Mucosa of descending colon (tissue), 3 donors: ENCODE results near the gene ZNF3. TPM values are rescaled to one million over a fixed set of nuclear protein-coding genes. Genes with fewer than 3 reads are reported as not detected.

Experiments
- ATAC-seq: fragments of 200-7000 bp; cut with Tn5 transposase; one replicate; pipeline ENCODE4 v1.9.1; 2020; ENCODE audit warnings: mild to moderate bottlenecking, moderate library complexity
- DNase-seq, 3 donors: peaks; one replicate each; pipeline ENCODE4 v3.0.0-alpha.2; 2020
- H3K36me3 ChIP-seq: fragments of 200-600 bp; one replicate; pipeline ENCODE4 v1.8.0; 2021; ENCODE audit warnings: low read depth, mild to moderate bottlenecking
- H3K4me1 ChIP-seq: fragments of 200-600 bp; one replicate; pipeline ENCODE4 v1.8.0; 2021; ENCODE audit warnings: low read depth, mild to moderate bottlenecking
- H3K4me3 ChIP-seq: fragments of 200-600 bp; one replicate; pipeline ENCODE4 v1.8.0; 2021; ENCODE audit warnings: mild to moderate bottlenecking
- H3K9me3 ChIP-seq: fragments of 200-600 bp; one replicate; pipeline ENCODE4 v1.8.0; 2021; ENCODE audit warnings: mild to moderate bottlenecking
- CTCF ChIP-seq: fragments of 200-600 bp; IDR thresholded peaks from one replicate; pipeline ENCODE4 v1.8.0; 2022; ENCODE audit warnings: antibody characterized with exemption, mild to moderate bottlenecking
- intact Hi-C, 2 donors: fragments of 100-400 bp; cut with DNase I in 1 of 2; cut with micrococcal nuclease in 1 of 2; formaldehyde crosslinking; loops; one replicate each; pipeline versions ENCODE4 v1.11.0 to v1.11.1; 2022; cut with DNase I, micrococcal nuclease
- total RNA-seq, 3 donors: library from RNA; stranded (reverse); fragmentation: NEBNext Ultra II Directional in 2 of 3; extraction: Animal tissue kit (Norgen Biotek cat#: 25700) in 2 of 3; gene quantifications; one replicate each; pipeline versions ENCODE4 v1.2.1 to v1.2.4, GENCODE V29; 2021 to 2023
- donor health status: DM: no; HTN: no; CAD: no; lungs with moderate emphysema.
- donor health status: DM: no; HTN: no; CAD: no.
- donor health status: DM: no; HTN: yes; CAD: no.

Gene ZNF3
- total RNA-seq, 3 donors from 2014 or later, result 32.6 to 46.1 (median 35.8) TPM

- DNase-seq (no peak), ATAC-seq (no peak)
- intact Hi-C loops, result no loop called here
- Histone ChIP-seq H3K4me3 (no peak overlapping the region), H3K36me3 (no peaks in the 10 kb centered on the region), H3K4me1 (no peaks in the 10 kb centered on the region), H3K9me3 (no peaks in the 10 kb centered on the region)
- TF ChIP-seq CTCF, result no peak
These were observed 18.1 kb downstream of the ZNF3 start for GRCh38 chr7:100063376-100063775.

- Histone ChIP-seq H3K4me3 (no peak overlapping the region), H3K4me1 (no peaks in the 10 kb centered on the region), H3K36me3 (no peaks in the 10 kb centered on the region), H3K9me3 (no peaks in the 10 kb centered on the region)
- TF ChIP-seq CTCF, result no peak
- ATAC-seq (no peak), DNase-seq (no peak)
- intact Hi-C loops, result no loop called here
These were observed 19.9 kb downstream of the ZNF3 start for GRCh38 chr7:100061518-100062193.

GRCh38 chr7:100059251-100059739 is 22.2 kb downstream of the ZNF3 start:
- Histone ChIP-seq H3K9me3 (no peaks in the 10 kb centered on the region), H3K4me1 (no peaks in the 10 kb centered on the region), H3K4me3 (no peak overlapping the region), H3K36me3 (no peaks in the 10 kb centered on the region)
- no peak for ATAC-seq
- intact Hi-C loops, result loop anchor here in 1 of 2 donors (10.0 kb wide), 1 partner anchor 64 kb away; no protein-coding TSS in a partner anchor
- no peak for TF ChIP-seq CTCF
- no peak for DNase-seq

- DNase-seq (no peak), ATAC-seq (no peak)
- no peak overlapping the region for H3K4me3 ChIP-seq
- no peak for TF ChIP-seq CTCF
- intact Hi-C loops, result loop anchor here in 1 of 2 donors (10.0 kb wide), 1 partner anchor 62 kb away; no protein-coding TSS in a partner anchor
- H3K9me3 ChIP-seq, result no peaks in the 10 kb centered on the region
- no peaks in the 10 kb centered on the region for H3K36me3 ChIP-seq
- peaks cover 5% of the 10 kb centered on the region for H3K4me1 ChIP-seq
These were observed 24.5 kb downstream of the ZNF3 start for GRCh38 chr7:100057006-100057405.

- TF ChIP-seq CTCF, result no peak
- Histone ChIP-seq H3K9me3 (no peaks in the 10 kb centered on the region), H3K4me3 (no peak overlapping the region), H3K4me1 (peaks cover 17% of the 10 kb centered on the region), H3K36me3 (no peaks in the 10 kb centered on the region)
- intact Hi-C loops, result loop anchor here (5.0 to 10.0 kb wide), 2 partner anchors 58 to 61 kb away; no protein-coding TSS in a partner anchor
- ATAC-seq (peak; percentile 78), DNase-seq (peak in 1 of 3 donors; percentile 64)
These were observed 28.3 kb downstream of the ZNF3 start for GRCh38 chr7:100053215-100053614.
